Hematopoietic multipotent progenitor cell (in vitro differentiated cells): Measurements from ENCODE around the gene KCNB1. TPM values are rescaled to one million over a fixed set of nuclear protein-coding genes. Genes with fewer than 3 reads are reported as not detected.

Experiments used
- DNase-seq, 3 donors: peaks; one replicate each; pipeline ENCODE4 v3.0.0-alpha.2; 2011 to 2015; ENCODE audit warnings: low read depth in 2 of 3, low spot score in 2 of 3
- total RNA-seq: library from RNA; depleted of rRNA; stranded (reverse); fragments of >200 nt; gene quantifications from one replicate; pipeline ENCODE4 v1.2.3, GENCODE V29; 2012

KCNB1 gene
- total RNA-seq, 1 donor = under 0.01 TPM

GRCh38 chr20:49475292-49476015 is 7.0 kb downstream of the KCNB1 start:
- DNase-seq = no peak

- DNase-seq = no peak
Measured at GRCh38 chr20:49471397-49471796, 11.1 kb downstream of the KCNB1 start.

GRCh38 chr20:49470922-49471321 is 11.5 kb downstream of the KCNB1 start:
- DNase-seq = no peak

- no peak for DNase-seq
Measured at GRCh38 chr20:49469060-49469459, 13.4 kb downstream of the KCNB1 start.

GRCh38 chr20:49468412-49468811 is 14.1 kb downstream of the KCNB1 start:
- DNase-seq = no peak

GRCh38 chr20:49466114-49466912 is 16.2 kb downstream of the KCNB1 start:
- no peak for DNase-seq

GRCh38 chr20:49464556-49464955 is 17.9 kb downstream of the KCNB1 start:
- DNase-seq = no peak

- DNase-seq = no peak
Measured at GRCh38 chr20:49462626-49463025, 19.8 kb downstream of the KCNB1 start.

- DNase-seq = no peak
Measured at GRCh38 chr20:49461894-49462620, 20.4 kb downstream of the KCNB1 start.

- DNase-seq = no peak
Measured at GRCh38 chr20:49460916-49461315, 21.6 kb downstream of the KCNB1 start.

GRCh38 chr20:49460131-49460530 is 22.3 kb downstream of the KCNB1 start:
- DNase-seq = no peak

GRCh38 chr20:49459684-49460083 is 22.8 kb downstream of the KCNB1 start:
- DNase-seq = no peak

GRCh38 chr20:49457444-49457843 is 25.0 kb downstream of the KCNB1 start:
- no peak for DNase-seq

GRCh38 chr20:49456646-49457045 is 25.8 kb downstream of the KCNB1 start:
- no peak for DNase-seq

GRCh38 chr20:49455691-49456090 is 26.8 kb downstream of the KCNB1 start:
- DNase-seq = no peak

- no peak for DNase-seq
Measured at GRCh38 chr20:49452011-49452482, 30.4 kb downstream of the KCNB1 start.

- no peak for DNase-seq
Measured at GRCh38 chr20:49450281-49450721, 32.2 kb downstream of the KCNB1 start.

GRCh38 chr20:49448917-49449316 is 33.6 kb downstream of the KCNB1 start:
- no peak for DNase-seq

- no peak for DNase-seq
Measured at GRCh38 chr20:49447946-49448809, 34.3 kb downstream of the KCNB1 start.

GRCh38 chr20:49447364-49447763 is 35.1 kb downstream of the KCNB1 start:
- no peak for DNase-seq
